Fibroblast of villous mesenchyme (primary cell): ENCODE measurements around the gene MAST4. TPM values are rescaled to one million over a fixed set of nuclear protein-coding genes. Genes with fewer than 3 reads are reported as not detected.

Experiments
- DNase-seq: peaks from one replicate; pipeline ENCODE4 v3.0.0-alpha.2; 2010; ENCODE audit warnings: low read depth
- H3K4me3 ChIP-seq: 2 replicates; pipeline ENCODE4 v1.5.1; 2011; ENCODE audit warnings: low read depth, mild to moderate bottlenecking, low read length
- CTCF ChIP-seq: IDR thresholded peaks from 2 replicates; pipeline ENCODE4 v1.5.1; 2012; ENCODE audit warnings: low read depth, mild to moderate bottlenecking, low read length; ENCODE audit not compliant: insufficient read depth
- total RNA-seq: library from RNA; depleted of rRNA; stranded (reverse); fragments of >200 nt; gene quantifications from 2 replicates; pipeline ENCODE4 v1.2.3, GENCODE V29; 2012

MAST4 gene
- total RNA-seq, 1 donor, result 8.2 TPM

GRCh38 chr5:66718374-66719002 lies 122.3 kb downstream of the MAST4 start:
- TF ChIP-seq CTCF, result no peak
- no peak for DNase-seq
- H3K4me3 ChIP-seq, result no peak overlapping the region

DNA sequence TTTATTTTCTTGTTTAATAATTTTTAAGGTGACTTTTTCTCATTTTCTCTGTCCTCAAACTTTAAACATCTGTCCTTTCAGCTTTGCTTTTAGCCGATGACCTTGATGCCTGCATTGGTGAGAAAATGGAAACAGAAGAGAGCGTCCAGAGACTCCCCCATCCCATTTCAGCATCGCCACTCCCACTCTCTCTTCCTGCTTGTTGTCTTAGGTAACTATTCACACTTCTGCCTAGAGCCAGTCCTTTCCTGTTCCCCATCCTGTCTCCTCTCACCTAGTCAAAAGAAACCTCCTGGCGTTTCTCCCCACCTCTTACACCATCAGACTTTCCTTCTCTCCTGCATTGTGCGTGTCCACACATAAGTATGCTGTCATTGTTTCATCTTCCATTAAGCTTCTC lies 124.6 kb downstream of the MAST4 start:
- TF ChIP-seq CTCF, result no peak

GRCh38 chr5:66722686-66723085 lies 126.5 kb downstream of the MAST4 start:
- no peak for DNase-seq
- no peak overlapping the region for H3K4me3 ChIP-seq
- no peak for TF ChIP-seq CTCF

More for the DNA sequence above, 124.6 kb downstream of the MAST4 start:
- DNase-seq, result no peak
- H3K4me3 ChIP-seq, result no peak overlapping the region

GRCh38 chr5:66724349-66725139 lies 128.4 kb downstream of the MAST4 start:
- TF ChIP-seq CTCF, result peak; percentile 18
- no peak for DNase-seq
- no peak overlapping the region for H3K4me3 ChIP-seq

DNA sequence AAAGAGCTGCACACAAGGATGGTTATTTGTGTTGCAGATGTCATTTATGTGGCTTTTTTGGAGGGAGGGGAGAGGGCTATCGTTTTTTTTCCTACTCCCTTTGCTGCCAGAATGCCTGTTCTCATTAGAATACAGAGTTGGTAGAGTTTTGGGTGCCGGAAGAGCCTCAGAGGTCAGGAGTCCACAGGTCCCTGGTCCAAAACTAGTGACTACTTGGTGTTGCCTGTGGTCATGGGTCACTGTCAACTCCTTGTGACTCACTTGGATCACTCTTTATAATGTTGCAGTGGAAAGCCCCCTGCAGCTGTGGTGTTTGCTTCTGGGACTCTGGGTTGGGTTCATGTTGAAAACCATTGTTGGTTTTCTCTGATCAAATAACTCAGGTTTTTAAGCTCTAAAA lies 131.4 kb downstream of the MAST4 start:
- TF ChIP-seq CTCF, result no peak
- no peak for DNase-seq
- H3K4me3 ChIP-seq, result no peak overlapping the region

- TF ChIP-seq CTCF, result no peak
- H3K4me3 ChIP-seq, result no peak overlapping the region
- DNase-seq, result no peak
These were observed 131.9 kb downstream of the MAST4 start for GRCh38 chr5:66728049-66728448.
